Right lobe of liver (tissue), 6 donors: ENCODE results near the gene PLSCR4. TPM values are rescaled to one million over a fixed set of nuclear protein-coding genes. Genes with fewer than 3 reads are reported as not detected.

Source experiments
- ATAC-seq, 4 donors: fragments of 200-7000 bp; cut with Tn5 transposase; one replicate each; pipeline ENCODE4 v1.9.1; 2020; ENCODE audit warnings: mild to moderate bottlenecking in 4 of 4, moderate library complexity in 4 of 4
- DNase-seq, 3 donors: peaks; one replicate each; pipeline ENCODE4 v3.0.0-alpha.2; 2020
- H3K27ac ChIP-seq, 3 donors: fragments of 200-600 bp; one replicate each; pipeline ENCODE4 v1.8.0; 2022
- H3K27me3 ChIP-seq, 2 donors: fragments of 200-600 bp; one replicate each; pipeline ENCODE4 v1.8.0; 2022
- H3K36me3 ChIP-seq, 4 donors: fragments of 200-600 bp; sonication (generic) in 1 of 4; one replicate each; pipeline versions ENCODE4 v1.5.1 to v1.8.0; 2017 to 2022; ENCODE audit warnings: control low read depth in 1 of 4
- H3K4me1 ChIP-seq, 4 donors: fragments of 200-600 bp; sonication (generic) in 1 of 4; one replicate each; pipeline versions ENCODE4 v1.5.1 to v1.8.0; 2017 to 2022; ENCODE audit warnings: control low read depth in 1 of 4
- H3K4me3 ChIP-seq, 3 donors: fragments of 200-600 bp; one replicate each; pipeline ENCODE4 v1.8.0; 2022
- H3K9me3 ChIP-seq, 4 donors: fragments of 200-600 bp; sonication (generic) in 1 of 4; one replicate each; pipeline versions ENCODE4 v1.5.1 to v1.8.0; 2017 to 2022; ENCODE audit warnings: control low read depth in 1 of 4
- CTCF ChIP-seq, 4 donors: fragments of 200-600 bp in 3 of 4; fragments of 450-650 bp in 1 of 4; IDR thresholded peaks; one replicate each; pipeline versions ENCODE4 v1.5.1 to v1.8.0; 2016 to 2022; ENCODE audit warnings: antibody characterized with exemption in 4 of 4, mild to moderate bottlenecking in 2 of 4
- POLR2A ChIP-seq: fragments of 450-650 bp; IDR thresholded peaks from one replicate; pipeline ENCODE4 v1.6.1; 2017; ENCODE audit warnings: antibody characterized with exemption, mild to moderate bottlenecking
- WGBS: methylation state at CpG from one replicate; pipeline ENCODE4 v1.1.6; 2018; ENCODE audit warnings: low coverage, low lambda C conversion rate; ENCODE audit not compliant: insufficient coverage; ENCODE audit errors: missing lambda C conversion rate; 5-methylcytosine and 5-hydroxymethylcytosine counted together
- intact Hi-C, 2 donors: fragments of 100-400 bp; cut with DNase I; formaldehyde crosslinking; loops; one replicate each; pipeline versions ENCODE4 v1.11.2 to v1.14.1; 2022
- total RNA-seq, 6 experiments: library from RNA; depleted of rRNA in 2 of 6; stranded (reverse); fragments of >200 nt in 2 of 6; fragmentation: NEBNext Ultra II Directional in 3 of 6; extraction: Animal tissue kit (Norgen Biotek cat#: 25700) in 3 of 6; gene quantifications; one replicate each; pipeline versions ENCODE4 v1.1.0 to v1.2.4, GENCODE V29; 2016 to 2023
- donor health status: DM: no; HTN: yes; CAD: no.
- donor health status: DM: no; HTN: no; CAD: no.
- donor health status: DM: no; HTN: no; CAD: no.
- donor health status: DM: no; HTN: yes; CAD: no.
- donor health status: DM: no; HTN: yes; CAD: no.

PLSCR4 gene
- total RNA-seq, 6 experiments from 2014 or later, result 25.2 to 44.9 (median 42.4) TPM

- H3K36me3 ChIP-seq, result no peaks in the 10 kb centered on the region
- intact Hi-C loops, result no loop called here
- peak overlapping the region in 2 of 3 donors; percentile 97 to 98 for H3K27ac ChIP-seq
- no peaks in the 10 kb centered on the region for H3K27me3 ChIP-seq
- DNase-seq, result no peak
- no peak overlapping the region for H3K4me3 ChIP-seq
- H3K9me3 ChIP-seq, result no peaks in the 10 kb centered on the region
- peak; percentile 5 to 41 (median 36) for ATAC-seq
- TF ChIP-seq POLR2A (no peak), CTCF (IDR thresholded peaks at IDR 0.05) (no peak)
- WGBS, result 57% methylated on average over 5 of the region's 6 CpGs
- H3K4me1 ChIP-seq, result peaks cover 0 to 48% (median 19%) of the 10 kb centered on the region in 4 donors
Measured at GRCh38 chr3:146152834-146153233, 98.1 kb downstream of the PLSCR4 start.

DNA sequence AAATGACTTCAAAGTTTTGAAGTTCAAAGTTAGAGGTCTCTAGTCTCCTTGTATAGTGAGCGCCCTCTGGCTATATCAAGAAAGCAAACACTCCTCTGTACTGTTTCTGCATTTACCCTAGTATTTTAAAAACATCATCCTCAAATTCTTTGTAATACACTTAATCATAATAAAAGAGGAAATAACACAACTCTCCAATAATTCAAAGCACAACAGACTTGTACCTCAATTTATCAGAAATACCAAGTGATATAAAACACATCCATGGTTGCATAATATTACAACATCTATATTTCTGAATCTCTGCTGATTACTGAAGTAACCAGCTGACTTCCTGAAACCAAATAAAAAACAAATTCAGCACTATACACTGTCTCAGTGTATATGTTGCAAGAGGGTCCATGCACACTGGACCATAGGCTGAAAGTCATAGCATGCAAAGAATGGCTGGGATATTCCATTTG lies 102.4 kb downstream of the PLSCR4 start:
- DNase-seq, result no peak
- ATAC-seq, result peak; percentile 38 to 62 (median 54)
- Histone ChIP-seq H3K4me3 (no peak overlapping the region), H3K9me3 (no peaks in the 10 kb centered on the region), H3K27me3 (no peaks in the 10 kb centered on the region), H3K27ac (peak overlapping the region in 1 of 3 donors; percentile 1), H3K36me3 (no peaks in the 10 kb centered on the region), H3K4me1 (peaks cover 0 to 16% (median 4%) of the 10 kb centered on the region in 4 donors)
- TF ChIP-seq POLR2A (no peak), CTCF (IDR thresholded peaks at IDR 0.05) (peak; percentile 11 to 36 (median 26))
- intact Hi-C loops, result no loop called here
- WGBS, result 33% methylated on average over 1 of the region's 1 CpG

- no peak for DNase-seq
- WGBS, result 95% methylated on average over 1 of the region's 1 CpG
- H3K4me1 ChIP-seq, result peaks cover 0 to 8% (median 3%) of the 10 kb centered on the region in 4 donors
- no peaks in the 10 kb centered on the region for H3K9me3 ChIP-seq
- intact Hi-C loops, result no loop called here
- H3K27me3 ChIP-seq, result no peaks in the 10 kb centered on the region
- no peak for TF ChIP-seq POLR2A
- TF ChIP-seq CTCF (IDR thresholded peaks at IDR 0.05), result no peak
- no peak overlapping the region for H3K27ac ChIP-seq
- H3K4me3 ChIP-seq, result no peak overlapping the region
- ATAC-seq, result no peak
- no peaks in the 10 kb centered on the region for H3K36me3 ChIP-seq
Measured at GRCh38 chr3:146145642-146146041, 105.3 kb downstream of the PLSCR4 start.

GRCh38 chr3:146142757-146143156 lies 108.1 kb downstream of the PLSCR4 start:
- 53% methylated on average over 3 of the region's 3 CpGs for WGBS
- Histone ChIP-seq H3K4me1 (peaks cover 0 to 6% (median 0%) of the 10 kb centered on the region in 4 donors), H3K9me3 (no peaks in the 10 kb centered on the region), H3K27me3 (no peaks in the 10 kb centered on the region), H3K36me3 (no peaks in the 10 kb centered on the region), H3K27ac (no peak overlapping the region), H3K4me3 (no peak overlapping the region)
- intact Hi-C loops, result no loop called here
- TF ChIP-seq CTCF (IDR thresholded peaks at IDR 0.05) (no peak), POLR2A (no peak)
- ATAC-seq (peak; percentile 46 to 71 (median 54)), DNase-seq (no peak)

Other genes starting within 250 kb of the PLSCR4 start
- gene PLOD2, start 89.9 kb downstream of the PLSCR4 start, total RNA-seq, result 100 to 1,000 TPM in 1 of 6 experiments, 10 to 100 TPM in 5; 22.7 to 196 (median 57.6) TPM
- not detected for gene PLSCR2, start 218.5 kb upstream of the PLSCR4 start, total RNA-seq